ENCODE results near the gene TMTC2.

TMTC2 gene

GRCh38 chr12:82862876-82863649, 176.4 kb downstream of the TMTC2 start:
- no peak for DNase-seq (ENCODE audit: low spot score)
- Histone ChIP-seq H3K27ac (no peak overlapping the region), H3K4me3 (no peak overlapping the region)
- no peak for TF ChIP-seq CTCF (IDR thresholded peaks at IDR 0.05)

GRCh38 chr12:82866227-82866775, 179.6 kb downstream of the TMTC2 start:
- Histone ChIP-seq H3K27ac (no peak overlapping the region), H3K4me3 (no peak overlapping the region)
- DNase-seq (ENCODE audit: low spot score) = no peak

GRCh38 chr12:82866946-82867345, 180.2 kb downstream of the TMTC2 start:
- DNase-seq (ENCODE audit: low spot score) = no peak
- TF ChIP-seq CTCF (IDR thresholded peaks at IDR 0.05) = no peak
- Histone ChIP-seq H3K4me3 (no peak overlapping the region), H3K27ac (no peak overlapping the region)

More at GRCh38 chr12:82866227-82866775, 179.6 kb downstream of the TMTC2 start:
- no peak for TF ChIP-seq CTCF (IDR thresholded peaks at IDR 0.05)

- no peak for TF ChIP-seq CTCF (IDR thresholded peaks at IDR 0.05)
- DNase-seq (ENCODE audit: low spot score) = no peak
- H3K27ac ChIP-seq = no peak overlapping the region
These were observed 181.2 kb downstream of the TMTC2 start for GRCh38 chr12:82867762-82868500.

GRCh38 chr12:82870771-82871377, 184.2 kb downstream of the TMTC2 start:
- H3K27ac ChIP-seq = no peak overlapping the region
- H3K4me3 ChIP-seq = no peak overlapping the region
- DNase-seq (ENCODE audit: low spot score) = no peak
- TF ChIP-seq CTCF (IDR thresholded peaks at IDR 0.05) = no peak

More at GRCh38 chr12:82867762-82868500, 181.2 kb downstream of the TMTC2 start:
- no peak overlapping the region for H3K4me3 ChIP-seq

- no peak overlapping the region for H3K27ac ChIP-seq
- H3K4me3 ChIP-seq = no peak overlapping the region
- no peak for DNase-seq (ENCODE audit: low spot score)
- TF ChIP-seq CTCF (IDR thresholded peaks at IDR 0.05) = no peak
These were observed 185.4 kb downstream of the TMTC2 start for GRCh38 chr12:82872088-82872487.

Data from coronary artery (tissue), 2 donors.